GM19397 (cell line): Measurements from ENCODE around the gene CNDP2.
"Not testable (repeated sequence)": the region's sequence is repeated elsewhere in the genome, so short reads cannot be mapped to it uniquely, and the experiment has no call there.

Experiments
- ATAC-seq: cut with Tn5 transposase; IDR thresholded peaks from one replicate; pipeline ENCODE4 v1.9.1; 2021; ENCODE audit warnings: mild to moderate bottlenecking, moderate library complexity; ENCODE audit not compliant: unreplicated experiment

Gene CNDP2

GRCh38 chr18:74498712-74499627, 2.8 kb downstream of the CNDP2 start:
- ATAC-seq, result peak; percentile 26

GRCh38 chr18:74499633-74500032, 3.5 kb downstream of the CNDP2 start:
- ATAC-seq, result peak; percentile 26

GRCh38 chr18:74500372-74500771, 4.2 kb downstream of the CNDP2 start:
- no peak for ATAC-seq

- ATAC-seq, result not testable (repeated sequence)
Observed at GRCh38 chr18:74500774-74501173, 4.6 kb downstream of the CNDP2 start.

GRCh38 chr18:74501386-74501785, 5.2 kb downstream of the CNDP2 start:
- ATAC-seq, result no peak

GRCh38 chr18:74503137-74503536, 7.0 kb downstream of the CNDP2 start:
- ATAC-seq, result no peak

GRCh38 chr18:74505776-74506175, 9.6 kb downstream of the CNDP2 start:
- no peak for ATAC-seq

GRCh38 chr18:74506448-74507084, 10.4 kb downstream of the CNDP2 start:
- ATAC-seq, result no peak

GRCh38 chr18:74507097-74507881, 11.1 kb downstream of the CNDP2 start:
- no peak for ATAC-seq

GRCh38 chr18:74507927-74508326, 11.8 kb downstream of the CNDP2 start:
- no peak for ATAC-seq

GRCh38 chr18:74508366-74508765, 12.2 kb downstream of the CNDP2 start:
- ATAC-seq, result no peak

GRCh38 chr18:74508821-74509225, 12.7 kb downstream of the CNDP2 start:
- ATAC-seq, result no peak

- no peak for ATAC-seq
Observed at GRCh38 chr18:74509856-74510769, 13.9 kb downstream of the CNDP2 start.

GRCh38 chr18:74510770-74511095, 14.6 kb downstream of the CNDP2 start:
- no peak for ATAC-seq

GRCh38 chr18:74511823-74512222, 15.7 kb downstream of the CNDP2 start:
- no peak for ATAC-seq

- ATAC-seq, result no peak
Observed at GRCh38 chr18:74512321-74513053, 16.3 kb downstream of the CNDP2 start.

GRCh38 chr18:74513149-74513882, 17.2 kb downstream of the CNDP2 start:
- ATAC-seq, result no peak

- no peak for ATAC-seq
Observed at GRCh38 chr18:74513883-74514205, 17.7 kb downstream of the CNDP2 start.

GRCh38 chr18:74514860-74515495, 18.8 kb downstream of the CNDP2 start:
- no peak for ATAC-seq
